ENCODE results near the gene FAM114A1. TPM values are rescaled to one million over a fixed set of nuclear protein-coding genes. Genes with fewer than 3 reads are reported as not detected.

Gene FAM114A1
- total and polyA plus RNA-seq, 2 donors from 2014 or later: 10.8 to 31.1 TPM

GRCh38 chr4:38917481-38918025 lies 49.9 kb downstream of the FAM114A1 start:
- intact Hi-C loops (cut with DNase I): no loop called here
- H3K27ac ChIP-seq (ENCODE audit: low read depth in 2 of 2, low read length in 2 of 2): no peak overlapping the region
- H3K9me3 ChIP-seq (ENCODE audit: control insufficient read depth in 2 of 3, insufficient read depth in 1 of 3, low read length in 3 of 3): no peaks in the 10 kb centered on the region
- TF ChIP-seq CTCF (IDR thresholded peaks at IDR 0.05; ENCODE audit: borderline replicate concordance, extremely low read depth, insufficient read depth): no peak
- H3K27me3 ChIP-seq (ENCODE audit: control insufficient read depth, insufficient read depth, low read length): no peaks in the 10 kb centered on the region
- H3K9ac ChIP-seq (ENCODE audit: low read length in 3 of 3): no peak overlapping the region
- DNase-seq (no peak), FAIRE-seq (no peak)
- no peak overlapping the region for H3K4me3 ChIP-seq (ENCODE audit: low read length in 3 of 3)
- no peaks in the 10 kb centered on the region for H3K4me1 ChIP-seq (ENCODE audit: control insufficient read depth in 2 of 3, insufficient read depth in 2 of 3, low read depth in 1 of 3, low read length in 3 of 3)
- H3K36me3 ChIP-seq (ENCODE audit: control insufficient read depth in 2 of 3, insufficient read depth in 3 of 3, low read length in 3 of 3): peaks cover 0 to 5% (median 0%) of the 10 kb centered on the region in 3 donors

- Histone ChIP-seq H3K9me3 (ENCODE audit: control insufficient read depth in 2 of 3, insufficient read depth in 1 of 3, low read length in 3 of 3) (no peaks in the 10 kb centered on the region), H3K36me3 (ENCODE audit: control insufficient read depth in 2 of 3, insufficient read depth in 3 of 3, low read length in 3 of 3) (peaks cover 0 to 5% (median 0%) of the 10 kb centered on the region in 3 donors), H3K27ac (ENCODE audit: low read depth in 2 of 2, low read length in 2 of 2) (no peak overlapping the region), H3K27me3 (ENCODE audit: control insufficient read depth, insufficient read depth, low read length) (no peaks in the 10 kb centered on the region), H3K9ac (ENCODE audit: low read length in 3 of 3) (no peak overlapping the region), H3K4me1 (ENCODE audit: control insufficient read depth in 2 of 3, insufficient read depth in 2 of 3, low read depth in 1 of 3, low read length in 3 of 3) (no peaks in the 10 kb centered on the region), H3K4me3 (ENCODE audit: low read length in 3 of 3) (no peak overlapping the region)
- intact Hi-C loops (cut with DNase I): no loop called here
- TF ChIP-seq CTCF (IDR thresholded peaks at IDR 0.05; ENCODE audit: borderline replicate concordance, extremely low read depth, insufficient read depth): no peak
- DNase-seq (no peak), FAIRE-seq (no peak)
Observed at GRCh38 chr4:38919494-38919893, 51.9 kb downstream of the FAM114A1 start.

GRCh38 chr4:38920186-38920585 lies 52.6 kb downstream of the FAM114A1 start:
- Histone ChIP-seq H3K27ac (ENCODE audit: low read depth in 2 of 2, low read length in 2 of 2) (no peak overlapping the region), H3K9ac (ENCODE audit: low read length in 3 of 3) (no peak overlapping the region), H3K4me3 (ENCODE audit: low read length in 3 of 3) (no peak overlapping the region), H3K9me3 (ENCODE audit: control insufficient read depth in 2 of 3, insufficient read depth in 1 of 3, low read length in 3 of 3) (no peaks in the 10 kb centered on the region), H3K36me3 (ENCODE audit: control insufficient read depth in 2 of 3, insufficient read depth in 3 of 3, low read length in 3 of 3) (peaks cover 0 to 5% (median 0%) of the 10 kb centered on the region in 3 donors), H3K27me3 (ENCODE audit: control insufficient read depth, insufficient read depth, low read length) (no peaks in the 10 kb centered on the region), H3K4me1 (ENCODE audit: control insufficient read depth in 2 of 3, insufficient read depth in 2 of 3, low read depth in 1 of 3, low read length in 3 of 3) (no peaks in the 10 kb centered on the region)
- no peak for TF ChIP-seq CTCF (IDR thresholded peaks at IDR 0.05; ENCODE audit: borderline replicate concordance, extremely low read depth, insufficient read depth)
- FAIRE-seq: no peak
- intact Hi-C loops (cut with DNase I): no loop called here
- no peak for DNase-seq

- intact Hi-C loops (cut with DNase I): no loop called here
- FAIRE-seq (no peak), DNase-seq (no peak)
- no peak overlapping the region for H3K9ac ChIP-seq (ENCODE audit: low read length in 3 of 3)
- no peaks in the 10 kb centered on the region for H3K9me3 ChIP-seq (ENCODE audit: control insufficient read depth in 2 of 3, insufficient read depth in 1 of 3, low read length in 3 of 3)
- H3K4me1 ChIP-seq (ENCODE audit: control insufficient read depth in 2 of 3, insufficient read depth in 2 of 3, low read depth in 1 of 3, low read length in 3 of 3): no peaks in the 10 kb centered on the region
- TF ChIP-seq CTCF (IDR thresholded peaks at IDR 0.05; ENCODE audit: borderline replicate concordance, extremely low read depth, insufficient read depth): no peak
- H3K27me3 ChIP-seq (ENCODE audit: control insufficient read depth, insufficient read depth, low read length): no peaks in the 10 kb centered on the region
- no peak overlapping the region for H3K4me3 ChIP-seq (ENCODE audit: low read length in 3 of 3)
- H3K27ac ChIP-seq (ENCODE audit: low read depth in 2 of 2, low read length in 2 of 2): no peak overlapping the region
- H3K36me3 ChIP-seq (ENCODE audit: control insufficient read depth in 2 of 3, insufficient read depth in 3 of 3, low read length in 3 of 3): peaks cover 0 to 5% (median 0%) of the 10 kb centered on the region in 3 donors
Observed at GRCh38 chr4:38920677-38921076, 53.1 kb downstream of the FAM114A1 start.

Measured in kidney (tissue), 14 donors.